Transverse colon (tissue), 4 donors: ENCODE data around the gene SULT1C3. TPM values are rescaled to one million over a fixed set of nuclear protein-coding genes. Genes with fewer than 3 reads are reported as not detected.

Experiments used
- DNase-seq: peaks from one replicate; pipeline ENCODE4 v3.0.0-alpha.2; 2019
- H3K27ac ChIP-seq, 4 donors: fragments of 200-600 bp; sonication (generic); 2 replicates each; pipeline ENCODE4 v1.5.1; 2016 to 2018; ENCODE audit warnings: inconsistent platforms in 4 of 4
- H3K27me3 ChIP-seq: fragments of 200-600 bp; sonication (generic); 2 replicates; pipeline ENCODE4 v1.5.1; 2017; ENCODE audit warnings: inconsistent platforms
- H3K36me3 ChIP-seq, 4 donors: fragments of 200-600 bp; sonication (generic); 2 replicates each; pipeline ENCODE4 v1.5.1; 2017 to 2019; ENCODE audit warnings: inconsistent platforms in 4 of 4
- H3K4me1 ChIP-seq, 4 donors: fragments of 200-600 bp; sonication (generic); 2 replicates each; pipeline ENCODE4 v1.5.1; 2017 to 2020; ENCODE audit warnings: inconsistent platforms in 4 of 4
- H3K4me3 ChIP-seq, 4 donors: fragments of 200-600 bp; sonication (generic); 1 replicate in 1 of 4; 2 replicates in 3 of 4; pipeline versions ENCODE4 v1.5.1 to v1.6.1; 2017 to 2019; ENCODE audit warnings: inconsistent platforms in 4 of 4
- H3K9me3 ChIP-seq, 2 donors: fragments of 200-600 bp; sonication (generic); 2 replicates each; pipeline ENCODE4 v1.5.1; 2017 to 2019; ENCODE audit warnings: inconsistent platforms in 2 of 2
- EP300 ChIP-seq: sonication (generic); formaldehyde crosslinking; IDR thresholded peaks from one replicate; pipeline ENCODE4 v1.6.1; 2017; ENCODE audit warnings: antibody characterized with exemption, low read depth
- POLR2A ChIP-seq: fragments of 450-650 bp; IDR thresholded peaks from one replicate; pipeline ENCODE4 v1.6.1; 2016; ENCODE audit warnings: antibody characterized with exemption, mild to moderate bottlenecking, moderate library complexity
- POLR2AphosphoS5 ChIP-seq, 3 donors: sonication (generic); formaldehyde crosslinking; IDR thresholded peaks; one replicate each; pipeline ENCODE4 v1.6.1; 2016; ENCODE audit warnings: antibody characterized with exemption in 3 of 3
- whole genome bisulfite sequencing, 2 donors: methylation state at CpG; one replicate each; pipeline ENCODE4 v1.1.5; 2018; ENCODE audit warnings: low coverage in 1 of 2; 5-methylcytosine and 5-hydroxymethylcytosine counted together
- in situ Hi-C, 4 donors: fragments of 200-750 bp; cut with MboI; loops; one replicate each; pipeline versions ENCODE4 v1.15.0 to v1.15.1; 2017; ENCODE audit warnings: low sequenced_read_pairs in 3 of 4, low pct_ligation_motif_present in 1 of 4, low pct_unique_long_range_greater_than_20kb in 1 of 4
- intact Hi-C: fragments of 100-400 bp; cut with DNase I; formaldehyde crosslinking; loops from one replicate; pipeline ENCODE4 v1.15.1; 2023; ENCODE audit warnings: low total_unique reads
- total RNA-seq, 4 donors: library from RNA; depleted of rRNA; stranded (reverse); fragments of >200 nt; gene quantifications; one replicate each; pipeline ENCODE4 v1.1.0, GENCODE V29; 2016
- TF ChIP-seq, protein P1 (sequence below), 5 experiments: fragments of 200-600 bp in 3 of 5; fragments of 450-650 bp in 2 of 5; sonication (generic) in 3 of 5; IDR thresholded peaks; 1 replicate in 2 of 5; 2 replicates in 3 of 5; pipeline ENCODE4 v1.5.1; 2016 to 2017; ENCODE audit warnings: antibody characterized with exemption in 5 of 5, inconsistent platforms in 3 of 5, mild to moderate bottlenecking in 2 of 5, moderate library complexity in 1 of 5

Gene SULT1C3
- total RNA-seq, 4 donors from 2014 or later: not detected

DNA sequence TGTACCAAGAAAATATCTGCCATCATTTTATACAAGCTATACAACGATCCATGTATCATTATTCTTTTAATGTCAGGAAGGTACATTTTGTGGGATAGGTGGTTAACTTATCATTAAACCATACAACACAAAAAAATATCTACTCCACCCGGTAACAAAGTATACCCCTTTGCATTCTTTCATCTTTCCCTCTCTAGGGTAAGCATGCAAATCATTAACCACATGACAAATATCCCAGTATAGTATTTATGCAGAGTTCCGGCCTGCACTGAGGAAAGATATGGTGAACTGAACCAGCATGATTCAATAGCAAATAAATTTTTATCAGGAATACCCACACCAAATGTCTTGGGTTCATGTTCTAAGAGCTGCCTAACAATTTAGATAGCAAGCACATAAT is 26.4 kb downstream of the SULT1C3 start:
- WGBS, 2 donors: 47 to 49% methylated on average over 2 to 3 of the region's 3 CpGs
- TF ChIP-seq, protein P1, sequence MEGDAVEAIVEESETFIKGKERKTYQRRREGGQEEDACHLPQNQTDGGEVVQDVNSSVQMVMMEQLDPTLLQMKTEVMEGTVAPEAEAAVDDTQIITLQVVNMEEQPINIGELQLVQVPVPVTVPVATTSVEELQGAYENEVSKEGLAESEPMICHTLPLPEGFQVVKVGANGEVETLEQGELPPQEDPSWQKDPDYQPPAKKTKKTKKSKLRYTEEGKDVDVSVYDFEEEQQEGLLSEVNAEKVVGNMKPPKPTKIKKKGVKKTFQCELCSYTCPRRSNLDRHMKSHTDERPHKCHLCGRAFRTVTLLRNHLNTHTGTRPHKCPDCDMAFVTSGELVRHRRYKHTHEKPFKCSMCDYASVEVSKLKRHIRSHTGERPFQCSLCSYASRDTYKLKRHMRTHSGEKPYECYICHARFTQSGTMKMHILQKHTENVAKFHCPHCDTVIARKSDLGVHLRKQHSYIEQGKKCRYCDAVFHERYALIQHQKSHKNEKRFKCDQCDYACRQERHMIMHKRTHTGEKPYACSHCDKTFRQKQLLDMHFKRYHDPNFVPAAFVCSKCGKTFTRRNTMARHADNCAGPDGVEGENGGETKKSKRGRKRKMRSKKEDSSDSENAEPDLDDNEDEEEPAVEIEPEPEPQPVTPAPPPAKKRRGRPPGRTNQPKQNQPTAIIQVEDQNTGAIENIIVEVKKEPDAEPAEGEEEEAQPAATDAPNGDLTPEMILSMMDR (IDR thresholded peaks at IDR 0.05): no peak
- TF ChIP-seq POLR2AphosphoS5 (IDR thresholded peaks at IDR 0.05) (no peak), EP300 (no peak), POLR2A (no peak)
- Histone ChIP-seq H3K9me3 (no peaks in the 10 kb centered on the region), H3K27ac (no peak overlapping the region), H3K27me3 (no peaks in the 10 kb centered on the region), H3K36me3 (no peaks in the 10 kb centered on the region), H3K4me3 (no peak overlapping the region), H3K4me1 (peaks cover 0 to 24% (median 11%) of the 10 kb centered on the region in 4 donors)
- in situ Hi-C loops: no loop called here
- DNase-seq: no peak
- intact Hi-C loops: no loop called here

DNA sequence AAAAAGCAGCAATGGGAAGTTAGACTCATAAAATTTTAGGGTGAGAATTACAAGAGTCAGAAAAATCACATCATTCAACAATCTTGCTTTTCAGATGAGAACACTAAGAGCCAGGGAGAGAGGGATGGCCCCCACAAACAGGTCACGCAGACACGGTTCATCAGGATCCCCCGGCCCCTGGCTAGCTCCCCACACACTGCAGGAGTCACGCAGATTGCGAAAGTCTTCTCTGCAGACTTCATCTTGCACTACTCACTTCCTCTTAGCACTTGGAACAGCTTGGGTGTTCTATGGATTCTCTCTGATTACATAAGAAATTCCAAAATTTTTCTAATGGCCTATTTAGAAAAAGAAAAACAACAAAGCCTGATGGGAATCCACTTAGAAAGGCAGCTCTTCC is 27.3 kb downstream of the SULT1C3 start:
- no peaks in the 10 kb centered on the region for H3K36me3 ChIP-seq
- in situ Hi-C loops (no loop called here), intact Hi-C loops (no loop called here)
- H3K4me1 ChIP-seq: peaks cover 0 to 29% (median 12%) of the 10 kb centered on the region in 4 donors
- 58 to 64% methylated on average over 4 to 5 of the region's 5 CpGs for WGBS, 2 donors
- peak overlapping the region; percentile 37 to 74 (median 55) for H3K27ac ChIP-seq
- H3K27me3 ChIP-seq: no peaks in the 10 kb centered on the region
- H3K4me3 ChIP-seq: no peak overlapping the region
- H3K9me3 ChIP-seq: no peaks in the 10 kb centered on the region
- TF ChIP-seq EP300 (no peak), POLR2A (no peak), POLR2AphosphoS5 (IDR thresholded peaks at IDR 0.05) (no peak)
- TF ChIP-seq, protein P1 (IDR thresholded peaks at IDR 0.05): no peak
- DNase-seq: peak; percentile 26

DNA sequence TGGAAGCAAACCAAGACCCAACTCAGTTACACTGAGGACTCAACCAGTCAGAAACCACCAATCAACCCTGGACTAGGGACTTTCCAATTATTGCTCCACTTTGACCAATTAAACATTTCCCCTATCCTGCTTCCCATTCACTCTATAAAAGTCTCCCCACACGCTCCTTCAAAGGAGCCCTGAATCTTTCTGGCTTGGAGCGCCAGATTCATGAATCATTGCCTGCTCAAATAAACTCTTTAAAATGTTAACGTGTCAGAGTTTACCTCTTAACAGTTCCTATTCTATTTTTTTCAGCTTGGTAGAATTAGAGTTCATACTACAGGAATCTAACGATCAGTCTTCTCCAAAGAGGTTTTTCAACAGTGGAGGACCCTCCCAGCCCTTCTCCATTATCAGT is 28.2 kb downstream of the SULT1C3 start:
- Histone ChIP-seq H3K36me3 (no peaks in the 10 kb centered on the region), H3K9me3 (no peaks in the 10 kb centered on the region), H3K27me3 (no peaks in the 10 kb centered on the region), H3K4me3 (no peak overlapping the region), H3K4me1 (peaks cover 0 to 29% (median 12%) of the 10 kb centered on the region in 4 donors), H3K27ac (peak overlapping the region; percentile 37 to 74 (median 55))
- intact Hi-C loops: no loop called here
- no peak for TF ChIP-seq EP300
- TF ChIP-seq, protein P1 (IDR thresholded peaks at IDR 0.05): no peak
- TF ChIP-seq POLR2AphosphoS5 (IDR thresholded peaks at IDR 0.05): no peak
- TF ChIP-seq POLR2A: no peak
- in situ Hi-C loops: no loop called here
- WGBS, 2 donors: 50 to 51% methylated on average over 4 of the region's 4 CpGs
- no peak for DNase-seq

DNA sequence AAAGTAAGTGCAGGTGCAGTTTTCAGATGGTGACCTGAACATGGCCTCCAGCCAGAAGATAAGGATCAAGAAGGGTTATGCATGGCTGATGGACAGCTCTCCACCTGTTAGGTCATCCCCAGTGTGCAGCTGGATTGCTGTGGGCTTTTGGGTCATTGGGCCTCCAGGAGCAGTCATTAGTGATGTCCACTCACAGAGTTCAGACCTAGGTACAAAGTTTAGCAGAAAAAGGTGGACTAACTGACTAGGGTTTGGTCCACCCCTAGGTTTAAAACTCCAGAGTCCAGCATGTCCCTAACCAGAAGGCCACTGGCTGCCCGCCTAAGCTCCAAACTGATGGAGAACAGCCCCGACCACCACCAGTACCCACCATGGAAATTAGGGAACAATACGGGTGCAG is 30.6 kb downstream of the SULT1C3 start:
- Histone ChIP-seq H3K27ac (no peak overlapping the region), H3K27me3 (no peaks in the 10 kb centered on the region), H3K4me3 (no peak overlapping the region), H3K4me1 (peaks cover 0 to 29% (median 12%) of the 10 kb centered on the region in 4 donors), H3K9me3 (no peaks in the 10 kb centered on the region), H3K36me3 (no peaks in the 10 kb centered on the region)
- no peak for TF ChIP-seq POLR2A
- TF ChIP-seq, protein P1 (IDR thresholded peaks at IDR 0.05): no peak
- TF ChIP-seq POLR2AphosphoS5 (IDR thresholded peaks at IDR 0.05): no peak
- no peak for TF ChIP-seq EP300
- 88% methylated on average over 3 of the region's 3 CpGs; no CpG with 5 or more reads in 1 of the 2 donors for WGBS, 2 donors
- intact Hi-C loops (no loop called here), in situ Hi-C loops (no loop called here)
- no peak for DNase-seq
